Ovary (tissue), 9 donors: ENCODE data around the gene AIFM3. TPM values are rescaled to one million over a fixed set of nuclear protein-coding genes. Genes with fewer than 3 reads are reported as not detected.

Experiments used
- DNase-seq, 5 donors: peaks; one replicate each; pipeline ENCODE4 v3.0.0-alpha.2; 2019 to 2020
- H3K27ac ChIP-seq, 2 donors: fragments of 200-600 bp; one replicate each; pipeline versions ENCODE4 v1.5.1 to v1.8.0; 2019 to 2022
- H3K27me3 ChIP-seq: fragments of 200-600 bp; one replicate; pipeline ENCODE4 v1.8.0; 2022
- H3K36me3 ChIP-seq: fragments of 200-600 bp; sonication (generic); one replicate; pipeline ENCODE4 v1.5.1; 2019
- H3K4me1 ChIP-seq: one replicate; pipeline ENCODE4 v1.8.1; 2013; ENCODE audit warnings: mild to moderate bottlenecking, moderate library complexity; ENCODE audit not compliant: insufficient read depth
- H3K4me3 ChIP-seq: fragments of 200-600 bp; sonication (generic); one replicate; pipeline ENCODE4 v1.5.1; 2017
- H3K9me3 ChIP-seq, 2 donors: fragments of 200-600 bp in 1 of 2; sonication (generic) in 1 of 2; one replicate each; pipeline versions ENCODE4 v1.5.1 to v1.8.1; 2013 to 2019; ENCODE audit warnings: mild to moderate bottlenecking in 1 of 2, moderate library complexity in 1 of 2
- CTCF ChIP-seq, 3 donors: fragments of 450-650 bp in 2 of 3; fragments of 200-600 bp in 1 of 3; IDR thresholded peaks; one replicate each; pipeline versions ENCODE4 v1.5.1 to v1.8.0; 2016 to 2022; ENCODE audit warnings: antibody characterized with exemption in 3 of 3, mild to moderate bottlenecking in 1 of 3
- EP300 ChIP-seq: sonication (generic); formaldehyde crosslinking; IDR thresholded peaks from one replicate; pipeline ENCODE4 v1.6.1; 2017; ENCODE audit warnings: antibody characterized with exemption
- POLR2A ChIP-seq: fragments of 450-650 bp; IDR thresholded peaks from one replicate; pipeline ENCODE4 v1.6.1; 2017; ENCODE audit warnings: antibody characterized with exemption, mild to moderate bottlenecking, moderate library complexity
- WGBS, 3 donors: extraction: QIAGEN DNeasy Blood & Tissue Kit in 1 of 3; methylation state at CpG; one replicate each; pipeline versions ENCODE4 v1.1.5 to v1.1.7; 2013 to 2017; 5-methylcytosine and 5-hydroxymethylcytosine counted together
- intact Hi-C, 4 donors: fragments of 100-400 bp; cut with DNase I; formaldehyde crosslinking; loops; one replicate each; pipeline versions ENCODE4 v1.11.0 to v1.15.1; 2022 to 2023
- polyA plus RNA-seq, 2 donors: library from polyadenylated mRNA; stranded (reverse); fragments of 200-250 nt in 1 of 2; fragments of 350-450 nt in 1 of 2; fragmentation: Illumina TruSeq in 1 of 2; extraction: RNeasy Lipid Tissue Mini Kit (QIAGEN cat#74804) in 1 of 2; gene quantifications; one replicate each; pipeline ENCODE4 v1.2.3, GENCODE V29; 2013 to 2014
- total RNA-seq, 7 donors: library from RNA; depleted of rRNA in 2 of 7; stranded (reverse); fragments of >200 nt in 2 of 7; fragmentation: NEBNext Ultra II Directional in 3 of 7; extraction: Animal tissue kit (Norgen Biotek cat#: 25700) in 3 of 7; gene quantifications; one replicate each; pipeline versions ENCODE4 v1.1.0 to v1.2.4, GENCODE V29; 2016 to 2023
- donor health status: DM: no; HTN: no; CAD: no; lungs with moderate emphysema.
- donor health status: DM: no; HTN: no; CAD: no.
- donor health status: Bipolar disorder and iron deficiency.
- donor health status: DM: yes; HTN: yes; CAD: no.
- donor health status: DM: no; HTN: no; CAD: no.
- donor health status: DM: yes; HTN: yes; CAD: no.

AIFM3 gene
- total and polyA plus RNA-seq, 9 donors, result 0.43 to 2.7 (median 1.1) TPM; not detected in 1

- Histone ChIP-seq H3K27me3 (no peaks in the 10 kb centered on the region), H3K36me3 (no peaks in the 10 kb centered on the region), H3K4me3 (no peak overlapping the region), H3K27ac (peak overlapping the region in 1 of 2 donors; percentile 62), H3K9me3 (no peaks in the 10 kb centered on the region), H3K4me1 (peaks cover 12% of the 10 kb centered on the region)
- intact Hi-C loops, result no loop called here
- peak in 1 of 5 donors; percentile 57 for DNase-seq
- no peak for TF ChIP-seq EP300
- whole genome bisulfite sequencing, 3 donors, result 21 to 65% (median 39%) methylated on average over 19 to 21 of the region's 21 CpGs
These were observed 23.4 kb downstream of the AIFM3 start for GRCh38 chr22:20990184-20991180.

- H3K27ac ChIP-seq, result peak overlapping the region in 1 of 2 donors; percentile 62
- intact Hi-C loops, result no loop called here
- WGBS, 3 donors, result 86 to 93% (median 90%) methylated on average over 15 to 24 of the region's 24 CpGs
- DNase-seq, result peak in 1 of 5 donors; percentile 42
- no peak overlapping the region for H3K4me3 ChIP-seq
- H3K27me3 ChIP-seq, result no peaks in the 10 kb centered on the region
- no peaks in the 10 kb centered on the region for H3K9me3 ChIP-seq
- TF ChIP-seq POLR2A (no peak), CTCF (IDR thresholded peaks at IDR 0.05) (no peak), EP300 (no peak)
- peaks cover 12% of the 10 kb centered on the region for H3K4me1 ChIP-seq
- no peaks in the 10 kb centered on the region for H3K36me3 ChIP-seq
These were observed 24.4 kb downstream of the AIFM3 start for GRCh38 chr22:20991252-20992055.

- H3K36me3 ChIP-seq, result no peaks in the 10 kb centered on the region
These were observed 25.0 kb downstream of the AIFM3 start for GRCh38 chr22:20992056-20992442.

GRCh38 chr22:20992456-20993303 is 25.6 kb downstream of the AIFM3 start:
- Histone ChIP-seq H3K36me3 (no peaks in the 10 kb centered on the region), H3K4me3 (no peak overlapping the region), H3K4me1 (peaks cover 12% of the 10 kb centered on the region), H3K9me3 (no peaks in the 10 kb centered on the region), H3K27ac (no peak overlapping the region), H3K27me3 (no peaks in the 10 kb centered on the region)
- intact Hi-C loops, result no loop called here
- 84 to 85% (median 84%) methylated on average over 21 of the region's 21 CpGs for WGBS, 3 donors
- no peak for TF ChIP-seq POLR2A
- TF ChIP-seq EP300, result no peak
- no peak for TF ChIP-seq CTCF (IDR thresholded peaks at IDR 0.05)
- DNase-seq, result no peak

More at GRCh38 chr22:20992056-20992442, 25.0 kb downstream of the AIFM3 start:
- Histone ChIP-seq H3K9me3 (no peaks in the 10 kb centered on the region), H3K27me3 (no peaks in the 10 kb centered on the region), H3K27ac (no peak overlapping the region), H3K4me1 (peaks cover 12% of the 10 kb centered on the region), H3K4me3 (no peak overlapping the region)
- 86 to 92% (median 87%) methylated on average over 7 of the region's 7 CpGs for WGBS, 3 donors
- TF ChIP-seq EP300, result no peak
- TF ChIP-seq CTCF (IDR thresholded peaks at IDR 0.05), result no peak
- no peak for TF ChIP-seq POLR2A
- DNase-seq, result no peak
- intact Hi-C loops, result no loop called here
